OCI-LY3 (cell line): ENCODE measurements around the gene KIFC1.

Experiments
- EZH2phosphoT487 ChIP-seq: fragments of 200-600 bp; shearing (Covaris generic); IDR thresholded peaks from 2 replicates; pipeline ENCODE4 v1.6.1; 2018; ENCODE audit warnings: antibody characterized with exemption, mixed run types, low read depth
- TF ChIP-seq, protein P1 (sequence below): fragments of 200-600, 300-600 bp; sonication (generic); IDR thresholded peaks from 2 replicates; pipeline ENCODE4 v1.5.1; 2014; ENCODE audit warnings: antibody characterized with exemption, low read length, low read depth

DNA sequence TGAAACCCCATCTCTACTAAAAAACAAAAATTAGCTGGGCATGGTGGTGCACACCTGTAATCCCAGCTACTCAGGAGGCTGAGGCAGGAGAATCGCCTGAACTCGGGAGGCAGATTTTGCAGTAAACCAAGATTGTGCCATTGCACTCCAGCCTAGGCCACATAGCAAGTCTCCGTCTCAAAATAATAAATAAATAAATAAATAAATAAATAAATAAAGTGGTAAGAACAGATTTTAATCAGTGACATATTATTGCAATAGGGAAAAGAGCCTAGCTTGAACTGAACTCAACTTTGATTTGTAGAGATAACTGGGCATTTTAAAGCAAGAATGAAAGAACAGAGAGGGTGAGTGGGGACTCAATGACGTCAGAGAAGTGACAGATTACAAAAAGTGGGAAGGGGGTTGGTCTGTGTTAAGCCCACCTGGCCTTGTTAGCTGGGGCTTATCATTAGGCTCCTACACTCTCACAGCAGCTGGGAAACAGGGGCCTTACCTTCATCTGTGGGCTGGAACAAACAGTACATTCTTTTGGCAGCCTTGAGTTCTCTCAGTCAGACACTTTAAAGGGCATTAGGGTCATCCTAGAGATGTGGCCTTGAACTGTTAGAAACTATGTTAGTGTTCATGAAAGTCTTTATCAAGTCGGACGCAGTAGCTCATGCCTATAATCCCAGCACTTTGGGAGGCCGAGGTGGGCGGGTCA lies 24.5 kb upstream of the KIFC1 start:
- TF ChIP-seq, protein P1, sequence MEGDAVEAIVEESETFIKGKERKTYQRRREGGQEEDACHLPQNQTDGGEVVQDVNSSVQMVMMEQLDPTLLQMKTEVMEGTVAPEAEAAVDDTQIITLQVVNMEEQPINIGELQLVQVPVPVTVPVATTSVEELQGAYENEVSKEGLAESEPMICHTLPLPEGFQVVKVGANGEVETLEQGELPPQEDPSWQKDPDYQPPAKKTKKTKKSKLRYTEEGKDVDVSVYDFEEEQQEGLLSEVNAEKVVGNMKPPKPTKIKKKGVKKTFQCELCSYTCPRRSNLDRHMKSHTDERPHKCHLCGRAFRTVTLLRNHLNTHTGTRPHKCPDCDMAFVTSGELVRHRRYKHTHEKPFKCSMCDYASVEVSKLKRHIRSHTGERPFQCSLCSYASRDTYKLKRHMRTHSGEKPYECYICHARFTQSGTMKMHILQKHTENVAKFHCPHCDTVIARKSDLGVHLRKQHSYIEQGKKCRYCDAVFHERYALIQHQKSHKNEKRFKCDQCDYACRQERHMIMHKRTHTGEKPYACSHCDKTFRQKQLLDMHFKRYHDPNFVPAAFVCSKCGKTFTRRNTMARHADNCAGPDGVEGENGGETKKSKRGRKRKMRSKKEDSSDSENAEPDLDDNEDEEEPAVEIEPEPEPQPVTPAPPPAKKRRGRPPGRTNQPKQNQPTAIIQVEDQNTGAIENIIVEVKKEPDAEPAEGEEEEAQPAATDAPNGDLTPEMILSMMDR: no peak
- TF ChIP-seq EZH2phosphoT487: no peak
